HepG2 (cell line): ENCODE measurements around the gene MEGF11. TPM values are rescaled to one million over a fixed set of nuclear protein-coding genes. Genes with fewer than 3 reads are reported as not detected.

Experiments
- ATAC-seq: fragments of 200-7000 bp; cut with Tn5 transposase; 3 replicates; pipeline ENCODE4 v1.9.1; 2020; ENCODE audit warnings: mild to moderate bottlenecking, moderate library complexity
- BruUV-seq: library from RNA; stranded (reverse); fragments of 400-500 nt; replicated peaks from 2 replicates; lab custom pipeline; 2021; lab: Mats Ljungman, UMichigan
- CTCF ChIA-PET: fragments of 300-600 bp; formaldehyde crosslinking; extraction: SDS; loops from one replicate; lab custom pipeline; 2021; ENCODE audit warnings: low total read pairs, inconsistent platforms, low intra/inter-chr PET ratio; lab: Yijun Ruan, JAX
- POLR2A ChIA-PET: fragments of 350-600 bp; sonication (Branson Sonifier 250); formaldehyde crosslinking; loops from one replicate; lab custom pipeline; 2020; ENCODE audit warnings: antibody characterized with exemption, inconsistent platforms; lab: Yijun Ruan, JAX
- DNase-seq: peaks from one replicate; pipeline ENCODE4 v3.0.0-alpha.2; 2015; ENCODE audit warnings: low spot score
- FAIRE-seq: peaks from 3 replicates; lab custom pipeline; 2011; peaks lifted over from hg19 to GRCh38; lab: Jason Lieb, UNC
- H2AFZ ChIP-seq: one replicate; pipeline ENCODE4 v1.6.1; 2011; ENCODE audit warnings: low read length, inconsistent platforms
- H3K27ac ChIP-seq: fragments of 300-600 bp; 3 replicates; pipeline ENCODE4 v1.8.0; 2011; ENCODE audit warnings: mixed run types, mild to moderate bottlenecking, mixed read lengths, low read length, inconsistent platforms; ENCODE audit not compliant: insufficient read depth; ENCODE audit errors: extremely low read length
- H3K27me3 ChIP-seq, 2 experiments: fragments of 200-600 bp in 1 of 2; 2 replicates in 1 of 2; 3 replicates in 1 of 2; pipeline versions ENCODE4 v1.6.0 to v1.8.0; 2011; ENCODE audit warnings: low read length in 2 of 2, mild to moderate bottlenecking in 2 of 2, moderate library complexity in 2 of 2, inconsistent platforms in 1 of 2; ENCODE audit not compliant: insufficient read depth in 2 of 2, control insufficient read depth in 1 of 2
- H3K36me3 ChIP-seq, 2 experiments: fragments of 200-600 bp in 1 of 2; replicated peaks in 1 of 2; 2 replicates in 1 of 2; 3 replicates in 1 of 2; pipeline versions ENCODE4 v1.5.1 to v1.8.0; 2011; ENCODE audit warnings: low read length in 2 of 2, inconsistent platforms in 1 of 2; ENCODE audit not compliant: insufficient read depth in 2 of 2, control insufficient read depth in 1 of 2
- H3K4me1 ChIP-seq: 2 replicates; pipeline ENCODE4 v1.5.1; 2012; ENCODE audit warnings: low read length, inconsistent platforms; ENCODE audit not compliant: insufficient read depth
- H3K4me2 ChIP-seq: 2 replicates; pipeline ENCODE4 v1.6.0; 2011; ENCODE audit warnings: low read depth, low read length, inconsistent platforms
- H3K4me3 ChIP-seq, 3 experiments: fragments of 200-600 bp in 1 of 3; sonication (generic), shearing (Covaris generic) in 1 of 3; replicated peaks in 1 of 3; 2 replicates each; pipeline ENCODE4 v1.5.1; 2011 to 2016; ENCODE audit warnings: low read length in 3 of 3, inconsistent platforms in 2 of 3, low read depth in 2 of 3, mild to moderate bottlenecking in 2 of 3, control low read depth in 1 of 3, mixed read lengths in 1 of 3; ENCODE audit not compliant: insufficient read depth in 1 of 3
- H3K79me2 ChIP-seq: one replicate; pipeline ENCODE4 v1.6.1; 2011; ENCODE audit warnings: low read length, inconsistent platforms; ENCODE audit not compliant: insufficient read depth
- H3K9ac ChIP-seq: 2 replicates; pipeline ENCODE4 v1.6.0; 2011; ENCODE audit warnings: mild to moderate bottlenecking, low read depth, low read length, inconsistent platforms; ENCODE audit not compliant: insufficient read depth
- H3K9me3 ChIP-seq: 2 replicates; pipeline ENCODE4 v1.5.1; 2012; ENCODE audit warnings: mild to moderate bottlenecking, low read length
- H4K20me1 ChIP-seq: 2 replicates; pipeline ENCODE4 v1.6.0; 2011; ENCODE audit warnings: inconsistent platforms, mild to moderate bottlenecking, low read length, moderate library complexity; ENCODE audit not compliant: insufficient read depth
- PLRG1 ChIP-seq: fragments of 450-650 bp; conservative IDR thresholded peaks from 2 replicates; pipeline ENCODE4 v1.6.1; 2016
- RARA ChIP-seq: IDR thresholded peaks from 2 replicates; pipeline ENCODE4 v1.6.1; 2016; ENCODE audit warnings: missing genetic modification reagents, missing compliant biosample characterization
- RBM22 ChIP-seq: fragments of 200-400 bp; formaldehyde crosslinking; optimal IDR thresholded peaks from 2 replicates; pipeline ENCODE3; 2017; ENCODE audit warnings: mild to moderate bottlenecking, low read length, moderate library complexity
- REXO4 ChIP-seq: sonication (generic); formaldehyde crosslinking; IDR thresholded peaks from 2 replicates; pipeline ENCODE4 v1.8.0; 2022; ENCODE audit warnings: missing genetic modification reagents, mild to moderate bottlenecking, borderline replicate concordance
- RNF2 ChIP-seq: fragments of 450-650 bp; conservative IDR thresholded peaks from 2 replicates; pipeline ENCODE4 v1.6.1; 2016; ENCODE audit warnings: low read depth
- TBX3 ChIP-seq: fragments of 450-650 bp; IDR thresholded peaks from 2 replicates; pipeline ENCODE4 v1.6.1; 2017; ENCODE audit warnings: antibody characterized with exemption, mild to moderate bottlenecking, inconsistent platforms, borderline replicate concordance
- ZNF235 ChIP-seq: sonication (generic); formaldehyde crosslinking; IDR thresholded peaks from 2 replicates; pipeline ENCODE4 v1.8.1; 2023; ENCODE audit warnings: mild to moderate bottlenecking, missing genetic modification reagents, borderline replicate concordance
- ZNF598 ChIP-seq: sonication (generic); formaldehyde crosslinking; IDR thresholded peaks from 2 replicates; pipeline ENCODE4 v1.5.1; 2020; ENCODE audit warnings: mild to moderate bottlenecking, missing genetic modification reagents, borderline replicate concordance
- ZNF652 ChIP-seq: IDR thresholded peaks from 2 replicates; pipeline ENCODE4 v1.6.1; 2016; ENCODE audit warnings: low read depth, borderline replicate concordance
- ZNF768 ChIP-seq: sonication (generic); formaldehyde crosslinking; IDR thresholded peaks from 2 replicates; pipeline ENCODE4 v1.4.0; 2020; ENCODE audit warnings: missing genetic modification reagents
- WGBS: methylation state at CpG from one replicate; pipeline ENCODE4 v1.1.6; 2017; ENCODE audit warnings: low lambda C conversion rate; 5-methylcytosine and 5-hydroxymethylcytosine counted together
- in situ Hi-C: cut with HindIII; loops from 2 replicates; pipeline ENCODE4 v1.10.0; 2017; ENCODE audit warnings: low pct_unique_long_range_greater_than_20kb; ENCODE audit not compliant: extremely low pct_ligation_motif_present
- intact Hi-C: fragments of 100-400 bp; cut with micrococcal nuclease; formaldehyde crosslinking; loops from one replicate; pipeline ENCODE4 v1.10.0; 2022; ENCODE audit not compliant: unreplicated experiment
- polyA plus RNA-seq, 8 experiments: library from polyadenylated mRNA; depleted of rRNA in 3 of 8; stranded (reverse) in 7 of 8; unstranded in 1 of 8; fragments of >200 nt; fragmentation: Illumina TruSeq in 4 of 8; extraction: Trizol in 4 of 8; gene quantifications; 2 replicates each; pipeline versions ENCODE4 v1.2.1 to v1.2.3, GENCODE V29; 2011 to 2016; ENCODE audit warnings: low read depth in 4 of 8, missing spikeins in 1 of 8, mixed read lengths in 1 of 8; ENCODE audit not compliant: insufficient read depth in 1 of 8
- total RNA-seq, 5 experiments: library from RNA; depleted of rRNA; stranded (reverse); fragments of >200 nt; fragmentation: Illumina TruSeq; extraction: Trizol; gene quantifications; 2 replicates each; pipeline ENCODE4 v1.2.3, GENCODE V29; 2016; ENCODE audit warnings: low read depth in 1 of 5
- TF ChIP-seq, protein P1 (sequence below): sonication (generic); formaldehyde crosslinking; IDR thresholded peaks from 2 replicates; pipeline ENCODE4 v1.5.1; 2020; ENCODE audit warnings: mild to moderate bottlenecking, missing genetic modification reagents, borderline replicate concordance
- TF ChIP-seq, protein P2 (sequence below): sonication (generic); formaldehyde crosslinking; IDR thresholded peaks from 2 replicates; pipeline ENCODE4 v1.4.0; 2020; ENCODE audit warnings: mild to moderate bottlenecking, missing genetic modification reagents

The MEGF11 gene
- total and polyA plus RNA-seq, 2 of the 13 experiments (the other 11 are each of a cell fraction or from before 2014, with no cell fraction given) = not detected

DNA sequence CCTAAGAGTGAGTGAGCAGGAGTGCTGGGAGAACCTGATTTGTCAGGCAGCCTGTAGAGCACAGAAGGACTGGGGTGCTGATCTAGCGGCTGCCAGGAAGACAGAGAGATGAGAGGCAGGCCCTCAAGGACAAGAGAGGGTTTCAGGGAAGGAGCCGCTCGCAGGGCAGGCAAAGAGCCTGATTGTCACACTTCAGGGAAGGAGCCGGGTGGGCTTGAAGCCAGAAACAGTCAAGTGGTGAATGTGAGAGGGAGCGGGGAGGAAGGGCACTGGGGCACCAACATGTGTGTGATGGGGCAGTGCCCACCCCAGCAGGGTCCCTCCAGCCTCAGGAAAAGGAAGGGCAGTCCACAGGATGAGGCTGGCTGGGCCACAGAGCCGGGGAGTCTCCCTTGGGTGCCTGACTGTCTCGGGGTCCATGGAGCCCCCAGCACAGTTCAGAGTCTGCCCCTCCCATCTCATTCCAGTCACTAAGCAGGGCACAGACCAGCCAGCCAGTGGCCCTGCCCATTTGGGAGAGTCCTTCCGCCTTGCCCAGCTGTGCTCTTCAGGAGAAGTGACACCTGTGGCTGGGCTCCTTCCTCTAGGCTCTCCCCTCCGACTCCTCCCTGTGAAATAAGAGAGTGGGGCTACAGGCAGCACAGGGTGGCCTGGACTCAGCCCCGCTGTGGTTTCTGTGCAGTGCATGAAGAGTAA lies 235.6 kb downstream of the MEGF11 start:
- TF ChIP-seq RARA (CRISPR knock-in tag) = no peak
- no peak for TF ChIP-seq TBX3
- no peak for TF ChIP-seq PLRG1
- TF ChIP-seq ZNF652 (CRISPR knock-in tag) = no peak
- no peak for TF ChIP-seq RBM22
- TF ChIP-seq ZNF768 (CRISPR knock-in tag) = no peak
- TF ChIP-seq, protein P1, sequence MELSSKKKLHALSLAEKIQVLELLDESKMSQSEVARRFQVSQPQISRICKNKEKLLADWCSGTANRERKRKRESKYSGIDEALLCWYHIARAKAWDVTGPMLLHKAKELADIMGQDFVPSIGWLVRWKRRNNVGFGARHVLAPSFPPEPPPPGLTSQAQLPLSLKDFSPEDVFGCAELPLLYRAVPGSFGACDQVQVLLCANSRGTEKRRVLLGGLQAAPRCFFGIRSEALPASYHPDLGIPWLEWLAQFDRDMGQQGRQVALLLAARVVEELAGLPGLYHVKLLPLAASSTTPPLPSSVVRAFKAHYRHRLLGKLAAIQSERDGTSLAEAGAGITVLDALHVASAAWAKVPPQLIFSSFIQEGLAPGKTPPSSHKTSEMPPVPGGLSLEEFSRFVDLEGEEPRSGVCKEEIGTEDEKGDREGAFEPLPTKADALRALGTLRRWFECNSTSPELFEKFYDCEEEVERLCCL = no peak
- no peak for TF ChIP-seq RNF2
- no peak for TF ChIP-seq ZNF598 (CRISPR knock-in tag)
- TF ChIP-seq, protein P2, sequence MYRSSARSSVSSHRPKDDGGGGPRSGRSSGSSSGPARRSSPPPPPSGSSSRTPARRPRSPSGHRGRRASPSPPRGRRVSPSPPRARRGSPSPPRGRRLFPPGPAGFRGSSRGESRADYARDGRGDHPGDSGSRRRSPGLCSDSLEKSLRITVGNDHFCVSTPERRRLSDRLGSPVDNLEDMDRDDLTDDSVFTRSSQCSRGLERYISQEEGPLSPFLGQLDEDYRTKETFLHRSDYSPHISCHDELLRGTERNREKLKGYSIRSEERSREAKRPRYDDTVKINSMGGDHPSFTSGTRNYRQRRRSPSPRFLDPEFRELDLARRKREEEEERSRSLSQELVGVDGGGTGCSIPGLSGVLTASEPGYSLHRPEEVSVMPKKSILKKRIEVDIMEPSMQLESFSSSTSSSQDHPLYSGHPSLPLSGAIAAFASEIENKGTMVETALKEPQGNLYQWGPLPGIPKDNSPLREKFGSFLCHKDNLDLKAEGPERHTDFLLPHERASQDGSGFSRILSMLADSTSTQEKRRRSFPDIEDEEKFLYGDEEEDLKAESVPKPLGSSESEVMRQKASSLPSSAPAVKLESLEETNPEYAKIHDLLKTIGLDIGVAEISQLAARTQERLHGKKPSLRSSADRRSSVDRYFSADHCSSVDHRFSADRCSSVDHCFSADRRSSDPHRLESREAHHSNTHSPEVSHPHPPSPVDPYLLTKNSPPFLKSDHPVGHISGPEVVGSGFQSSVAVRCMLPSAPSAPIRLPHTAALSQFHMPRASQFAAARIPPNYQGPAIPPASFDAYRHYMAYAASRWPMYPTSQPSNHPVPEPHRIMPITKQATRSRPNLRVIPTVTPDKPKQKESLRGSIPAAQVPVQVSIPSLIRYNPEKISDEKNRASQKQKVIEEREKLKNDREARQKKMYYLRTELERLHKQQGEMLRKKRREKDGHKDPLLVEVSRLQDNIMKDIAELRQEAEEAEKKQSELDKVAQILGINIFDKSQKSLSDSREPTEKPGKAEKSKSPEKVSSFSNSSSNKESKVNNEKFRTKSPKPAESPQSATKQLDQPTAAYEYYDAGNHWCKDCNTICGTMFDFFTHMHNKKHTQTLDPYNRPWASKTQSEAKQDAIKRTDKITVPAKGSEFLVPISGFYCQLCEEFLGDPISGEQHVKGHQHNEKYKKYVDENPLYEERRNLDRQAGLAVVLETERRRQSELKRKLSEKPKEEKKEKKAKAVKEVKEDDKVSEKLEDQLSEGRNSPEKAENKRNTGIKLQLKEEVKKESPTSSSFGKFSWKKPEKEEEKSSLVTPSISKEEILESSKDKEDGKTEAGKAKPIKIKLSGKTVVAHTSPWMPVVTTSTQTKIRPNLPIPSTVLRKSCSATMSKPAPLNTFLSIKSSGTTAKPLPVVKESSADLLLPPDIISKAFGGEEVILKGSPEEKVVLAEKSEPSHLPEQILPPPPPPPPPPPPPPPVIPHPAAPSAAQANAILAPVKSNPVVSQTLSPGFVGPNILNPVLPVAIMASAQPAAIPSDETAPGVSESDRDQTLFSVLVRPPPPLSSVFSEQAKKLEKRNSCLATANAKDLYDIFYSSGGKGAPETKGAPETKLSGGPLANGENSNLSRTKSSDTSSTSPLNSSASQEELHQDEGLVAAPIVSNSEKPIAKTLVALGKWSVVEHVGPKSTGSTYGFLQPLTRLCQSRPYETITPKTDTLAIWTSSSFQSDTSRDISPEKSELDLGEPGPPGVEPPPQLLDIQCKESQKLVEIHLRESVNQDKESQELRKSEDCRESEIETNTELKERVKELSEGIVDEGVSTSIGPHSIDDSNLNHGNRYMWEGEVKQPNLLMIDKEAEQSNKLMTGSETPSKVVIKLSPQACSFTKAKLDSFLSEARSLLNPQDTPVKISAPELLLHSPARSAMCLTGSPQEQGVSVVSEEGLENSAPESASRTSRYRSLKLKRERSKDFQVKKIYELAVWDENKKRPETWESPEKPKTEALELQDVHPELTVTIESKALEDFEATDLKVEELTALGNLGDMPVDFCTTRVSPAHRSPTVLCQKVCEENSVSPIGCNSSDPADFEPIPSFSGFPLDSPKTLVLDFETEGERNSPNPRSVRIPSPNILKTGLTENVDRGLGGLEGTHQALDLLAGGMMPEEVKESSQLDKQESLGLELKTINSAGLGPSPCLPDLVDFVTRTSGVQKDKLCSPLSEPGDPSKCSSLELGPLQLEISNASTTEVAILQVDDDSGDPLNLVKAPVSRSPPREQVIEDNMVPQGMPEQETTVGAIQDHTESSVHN (CRISPR knock-in tag) = no peak
- no peak for TF ChIP-seq REXO4
- TF ChIP-seq ZNF235 = no peak
- ATAC-seq = no peak

More for the DNA sequence above, 235.6 kb downstream of the MEGF11 start:
- 40% methylated on average over 7 of the region's 10 CpGs for WGBS
- H3K9ac ChIP-seq = no peak overlapping the region
- ChIA-PET CTCF (no interaction called here), POLR2A (no interaction called here)
- no peak overlapping the region for H3K4me3 ChIP-seq
- in situ Hi-C loops (no loop called here), intact Hi-C loops (no loop called here)
- no peak for DNase-seq
- H3K4me1 ChIP-seq = no peaks in the 10 kb centered on the region
- H3K27me3 ChIP-seq = peaks cover 0 to 4% of the 10 kb centered on the region in 2 experiments; a peak in 2 of 5 replicates
- no peaks in the 10 kb centered on the region for H3K9me3 ChIP-seq
- no peak overlapping the region for H3K4me2 ChIP-seq
- BruUV-seq = no TSS peak
- H2AFZ ChIP-seq = no peak overlapping the region
- H3K79me2 ChIP-seq = no peaks in the 10 kb centered on the region
- H3K36me3 ChIP-seq = no peaks in the 10 kb centered on the region
- FAIRE-seq = no peak
- H3K27ac ChIP-seq = no peak overlapping the region
- H4K20me1 ChIP-seq = no peaks in the 10 kb centered on the region
